Loucy (cell line): Measurements from ENCODE around the gene TFEC.
"Not testable (repeated sequence)": the region's sequence is repeated elsewhere in the genome, so short reads cannot be mapped to it uniquely, and the experiment has no call there.

Experiments used
- H2AFZ ChIP-seq: fragments of 200-600 bp; sonication (generic); 2 replicates; pipeline ENCODE4 v1.6.0; 2016; ENCODE audit warnings: antibody characterized with exemption, mild to moderate bottlenecking, low read length, moderate library complexity
- H3F3A ChIP-seq: fragments of 200-600 bp; 2 replicates; pipeline ENCODE4 v1.6.0; 2016; ENCODE audit warnings: antibody characterized with exemption, low read depth, mild to moderate bottlenecking
- H3K27me3 ChIP-seq: fragments of 200-600 bp; sonication (generic); 2 replicates; pipeline ENCODE4 v1.6.1; 2014; ENCODE audit warnings: low read length, mild to moderate bottlenecking; ENCODE audit not compliant: insufficient read depth, poor library complexity, severe bottlenecking
- H3K36me3 ChIP-seq: fragments of 200-600 bp; sonication (generic); 2 replicates; pipeline ENCODE4 v1.6.1; 2016; ENCODE audit warnings: low read length; ENCODE audit not compliant: insufficient read depth
- H3K4me1 ChIP-seq: fragments of 200-600 bp; sonication (generic); 2 replicates; pipeline ENCODE4 v1.5.1; 2014; ENCODE audit warnings: low read length, mild to moderate bottlenecking; ENCODE audit not compliant: insufficient read depth, poor library complexity, severe bottlenecking
- H3K4me2 ChIP-seq: fragments of 200-600 bp; sonication (generic); 2 replicates; pipeline ENCODE4 v1.6.0; 2014; ENCODE audit warnings: antibody characterized with exemption, low read length, low read depth, mild to moderate bottlenecking; ENCODE audit not compliant: poor library complexity, severe bottlenecking
- H3K4me3 ChIP-seq: fragments of 200-600 bp; sonication (generic); 2 replicates; pipeline ENCODE4 v1.5.1; 2014; ENCODE audit warnings: low read length, mild to moderate bottlenecking, mixed read lengths; ENCODE audit not compliant: poor library complexity, severe bottlenecking
- H3K79me2 ChIP-seq: fragments of 200-600 bp; sonication (generic); 2 replicates; pipeline ENCODE4 v1.6.1; 2014; ENCODE audit warnings: low read length; ENCODE audit not compliant: insufficient read depth
- H3K9ac ChIP-seq: fragments of 200-600 bp; sonication (generic); 2 replicates; pipeline ENCODE4 v1.6.0; 2014; ENCODE audit warnings: mild to moderate bottlenecking, low read depth, low read length, moderate library complexity; ENCODE audit not compliant: poor library complexity, severe bottlenecking
- H3K9me2 ChIP-seq: fragments of 200-600 bp; sonication (generic); replicated peaks from 2 replicates; pipeline ENCODE4 v1.6.1; 2016; ENCODE audit warnings: low read depth, low read length, mixed read lengths
- H3K9me3 ChIP-seq: fragments of 200-600 bp; sonication (generic); 2 replicates; pipeline ENCODE4 v1.6.1; 2014; ENCODE audit warnings: mild to moderate bottlenecking, antibody characterized with exemption, low read length, low read depth; ENCODE audit not compliant: insufficient read depth
- H4K20me1 ChIP-seq: fragments of 200-600 bp; sonication (generic); 2 replicates; pipeline ENCODE4 v1.6.0; 2014; ENCODE audit warnings: antibody characterized with exemption, low read length, mild to moderate bottlenecking; ENCODE audit not compliant: insufficient read depth, poor library complexity, severe bottlenecking
- EZH2phosphoT487 ChIP-seq: fragments of 200-600 bp; IDR thresholded peaks from 2 replicates; pipeline ENCODE4 v1.6.1; 2018; ENCODE audit warnings: antibody characterized with exemption, mild to moderate bottlenecking, moderate library complexity, borderline replicate concordance
- TF ChIP-seq, protein P1 (sequence below): fragments of 200-600 bp; sonication (generic); conservative IDR thresholded peaks from 2 replicates; pipeline ENCODE4 v1.5.1; 2014; ENCODE audit warnings: mild to moderate bottlenecking, antibody characterized with exemption, low read length

Gene TFEC

DNA sequence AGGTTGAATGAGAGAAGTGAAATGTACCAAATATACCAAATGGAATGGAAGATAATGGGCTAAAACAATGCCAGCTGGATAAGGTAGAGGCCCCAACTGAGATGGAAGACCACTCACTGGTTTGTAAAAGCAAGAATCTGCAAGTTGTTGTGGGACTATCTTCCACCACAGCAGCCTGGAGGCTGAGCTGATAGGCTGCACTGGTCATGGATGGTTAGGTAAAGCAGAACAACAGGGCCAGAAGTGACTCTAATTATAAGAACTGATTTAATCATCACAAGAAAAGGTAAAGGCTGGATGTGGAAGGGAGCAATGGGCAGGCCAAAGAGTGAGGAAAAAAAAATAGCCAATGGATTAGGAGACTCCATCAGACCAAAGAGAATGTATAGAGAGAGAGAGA, 11.8 kb downstream of the TFEC start:
- no peaks in the 10 kb centered on the region for H3K9me3 ChIP-seq
- TF ChIP-seq, protein P1, sequence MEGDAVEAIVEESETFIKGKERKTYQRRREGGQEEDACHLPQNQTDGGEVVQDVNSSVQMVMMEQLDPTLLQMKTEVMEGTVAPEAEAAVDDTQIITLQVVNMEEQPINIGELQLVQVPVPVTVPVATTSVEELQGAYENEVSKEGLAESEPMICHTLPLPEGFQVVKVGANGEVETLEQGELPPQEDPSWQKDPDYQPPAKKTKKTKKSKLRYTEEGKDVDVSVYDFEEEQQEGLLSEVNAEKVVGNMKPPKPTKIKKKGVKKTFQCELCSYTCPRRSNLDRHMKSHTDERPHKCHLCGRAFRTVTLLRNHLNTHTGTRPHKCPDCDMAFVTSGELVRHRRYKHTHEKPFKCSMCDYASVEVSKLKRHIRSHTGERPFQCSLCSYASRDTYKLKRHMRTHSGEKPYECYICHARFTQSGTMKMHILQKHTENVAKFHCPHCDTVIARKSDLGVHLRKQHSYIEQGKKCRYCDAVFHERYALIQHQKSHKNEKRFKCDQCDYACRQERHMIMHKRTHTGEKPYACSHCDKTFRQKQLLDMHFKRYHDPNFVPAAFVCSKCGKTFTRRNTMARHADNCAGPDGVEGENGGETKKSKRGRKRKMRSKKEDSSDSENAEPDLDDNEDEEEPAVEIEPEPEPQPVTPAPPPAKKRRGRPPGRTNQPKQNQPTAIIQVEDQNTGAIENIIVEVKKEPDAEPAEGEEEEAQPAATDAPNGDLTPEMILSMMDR, result no peak
- no peak for TF ChIP-seq EZH2phosphoT487
- H2AFZ ChIP-seq, result no peak overlapping the region
- no peak overlapping the region for H3K9ac ChIP-seq
- H3K9me2 ChIP-seq, result no peaks in the 10 kb centered on the region
- H3K4me1 ChIP-seq, result no peaks in the 10 kb centered on the region
- H3K79me2 ChIP-seq, result no peaks in the 10 kb centered on the region
- no peaks in the 10 kb centered on the region for H3K27me3 ChIP-seq
- H4K20me1 ChIP-seq, result no peaks in the 10 kb centered on the region
- no peaks in the 10 kb centered on the region for H3K36me3 ChIP-seq
- H3F3A ChIP-seq, result no peaks in the 10 kb centered on the region
- H3K4me3 ChIP-seq, result no peak overlapping the region
- no peak overlapping the region for H3K4me2 ChIP-seq

DNA sequence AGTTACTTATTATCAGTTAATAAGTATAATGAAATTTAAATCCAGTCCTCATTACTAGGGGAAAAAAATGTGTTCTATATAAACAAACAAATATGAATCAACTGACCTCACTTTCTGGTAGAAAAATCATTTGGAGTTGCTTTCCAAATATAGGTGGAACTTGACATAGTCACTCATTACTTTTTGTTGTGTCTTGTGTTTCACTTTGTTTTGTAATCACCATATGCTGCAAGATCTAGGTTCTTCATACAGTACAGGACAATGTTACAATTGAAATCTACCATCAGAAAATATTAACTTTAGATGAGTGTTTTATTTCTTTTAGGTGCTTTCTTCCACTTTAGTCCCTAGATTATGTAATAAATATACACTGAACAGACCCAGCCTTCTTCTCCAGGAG, 16.9 kb downstream of the TFEC start:
- Histone ChIP-seq H3K4me3 (no peak overlapping the region), H3K4me2 (no peak overlapping the region), H4K20me1 (no peaks in the 10 kb centered on the region), H3K27me3 (no peaks in the 10 kb centered on the region), H3K4me1 (no peaks in the 10 kb centered on the region), H3K9me2 (no peaks in the 10 kb centered on the region), H3F3A (no peaks in the 10 kb centered on the region), H3K79me2 (no peaks in the 10 kb centered on the region), H3K9me3 (no peaks in the 10 kb centered on the region), H3K9ac (no peak overlapping the region), H3K36me3 (no peaks in the 10 kb centered on the region), H2AFZ (no peak overlapping the region)
- TF ChIP-seq, protein P1, result no peak
- no peak for TF ChIP-seq EZH2phosphoT487

DNA sequence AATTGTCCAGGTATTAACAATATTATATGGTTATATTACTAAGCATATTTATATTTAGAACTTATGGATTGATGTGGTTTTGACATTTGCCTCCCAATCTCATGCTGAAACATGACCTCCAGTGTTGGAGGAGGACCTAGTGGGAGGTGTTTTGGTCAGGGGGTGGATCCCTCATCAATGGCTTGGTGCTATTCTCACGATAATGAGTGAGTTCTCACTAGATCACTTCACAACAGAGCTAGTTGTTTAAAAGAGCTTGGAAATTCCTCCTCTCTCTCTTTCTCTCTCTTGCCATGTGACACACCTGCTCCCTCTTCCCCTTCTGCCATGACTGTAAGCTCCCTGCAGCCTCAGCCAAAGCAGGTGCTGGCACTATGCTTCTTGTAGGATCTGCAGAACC, 19.0 kb downstream of the TFEC start:
- Histone ChIP-seq H3K4me1 (no peaks in the 10 kb centered on the region), H3K27me3 (no peaks in the 10 kb centered on the region), H4K20me1 (no peaks in the 10 kb centered on the region), H3K9ac (no peak overlapping the region), H3K4me3 (no peak overlapping the region), H3K9me3 (no peaks in the 10 kb centered on the region), H2AFZ (no peak overlapping the region), H3K36me3 (no peaks in the 10 kb centered on the region), H3K79me2 (no peaks in the 10 kb centered on the region), H3K9me2 (no peaks in the 10 kb centered on the region), H3F3A (no peaks in the 10 kb centered on the region), H3K4me2 (no peak overlapping the region)
- TF ChIP-seq, protein P1, result no peak
- TF ChIP-seq EZH2phosphoT487, result no peak

DNA sequence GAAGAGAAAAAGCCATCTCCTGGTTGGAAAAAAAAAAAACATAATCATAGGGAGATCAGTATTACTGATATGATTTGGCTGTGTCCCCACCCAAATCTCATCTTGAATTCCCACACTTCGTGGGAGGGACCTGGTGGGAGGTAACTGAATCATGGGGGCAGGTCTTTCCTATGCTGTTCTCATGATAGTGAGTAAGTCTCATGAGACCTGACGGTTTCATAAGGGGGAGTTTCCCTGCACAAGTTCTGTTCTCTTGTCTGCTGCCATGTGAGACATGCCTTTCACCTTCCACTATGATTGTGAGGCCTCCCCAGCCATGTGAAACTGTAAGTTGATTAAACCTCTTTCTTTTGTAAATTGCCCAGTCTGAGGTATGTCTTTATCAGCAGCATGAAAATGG, 25.8 kb downstream of the TFEC start:
- H4K20me1 ChIP-seq, H3K27me3 ChIP-seq, H2AFZ ChIP-seq, H3K9ac ChIP-seq, H3K9me3 ChIP-seq, H3K4me3 ChIP-seq, H3K36me3 ChIP-seq, H3K4me1 ChIP-seq, H3K79me2 ChIP-seq, H3K4me2 ChIP-seq, H3K9me2 ChIP-seq, H3F3A ChIP-seq: not testable (repeated sequence)
